A549 (cell line): ENCODE measurements around the gene CEP135. TPM values are rescaled to one million over a fixed set of nuclear protein-coding genes. Genes with fewer than 3 reads are reported as not detected.

Experiments used
- ATAC-seq, 2 experiments: fragments of 200-7000 bp in 1 of 2; fragments of >200 bp in 1 of 2; cut with Nextera tagmentation in 1 of 2; cut with Tn5 transposase in 1 of 2; 3 replicates each; pipeline versions ENCODE4 v1.8.0 to v1.9.1; 2018 to 2020; ENCODE audit warnings: mild to moderate bottlenecking in 1 of 2, moderate library complexity in 1 of 2
- CTCF ChIA-PET: fragments of 300-600 bp; sonication (Branson Sonifier 250); formaldehyde crosslinking; extraction: SDS; loops from one replicate; lab custom pipeline; 2021; ENCODE audit warnings: antibody characterized with exemption, inconsistent platforms; lab: Yijun Ruan, JAX
- POLR2A ChIA-PET: fragments of 350-600 bp; formaldehyde crosslinking; extraction: SDS; loops from one replicate; lab custom pipeline; 2021; ENCODE audit warnings: antibody characterized with exemption, inconsistent platforms; lab: Yijun Ruan, JAX
- DNase-seq, 2 experiments: peaks; one replicate each; pipeline versions ENCODE4 v3.0.0 to v3.0.0-alpha.2; 2011 to 2016; ENCODE audit warnings: low read depth in 1 of 2, low spot score in 1 of 2
- FAIRE-seq: peaks from 2 replicates; lab custom pipeline; 2011; peaks lifted over from hg19 to GRCh38; lab: Jason Lieb, UNC
- H3K27ac ChIP-seq, 2 experiments: fragments of >200 bp; sonication (Bioruptor Twin); formaldehyde crosslinking; 3 replicates each; pipeline ENCODE4 v1.5.1; 2016 to 2017
- H3K4me1 ChIP-seq: fragments of >200 bp; sonication (Bioruptor Twin); formaldehyde crosslinking; 3 replicates; pipeline ENCODE4 v1.6.1; 2016
- H3K4me2 ChIP-seq: fragments of >200 bp; sonication (Bioruptor Twin); formaldehyde crosslinking; 3 replicates; pipeline ENCODE4 v1.6.1; 2016
- H3K4me3 ChIP-seq: fragments of >200 bp; sonication (Bioruptor Twin); formaldehyde crosslinking; 3 replicates; pipeline ENCODE4 v1.5.1; 2016
- H3K9me3 ChIP-seq: fragments of >200 bp; sonication (Bioruptor Twin); formaldehyde crosslinking; 3 replicates; pipeline ENCODE4 v1.6.1; 2016
- ATOH8 ChIP-seq: fragments of 250-450 bp; sonication (Bioruptor Pico); IDR thresholded peaks from 2 replicates; pipeline ENCODE4 v1.5.0; 2020; ENCODE audit warnings: low read depth, mild to moderate bottlenecking, moderate library complexity
- BHLHE40 ChIP-seq: IDR thresholded peaks from 2 replicates; pipeline ENCODE4 v1.6.1; 2012; ENCODE audit warnings: low read depth, low read length, inconsistent platforms
- CEBPB ChIP-seq, 2 experiments: fragments of >200 bp in 1 of 2; sonication (Bioruptor Twin) in 1 of 2; formaldehyde crosslinking in 1 of 2; IDR thresholded peaks; 2 replicates each; pipeline ENCODE4 v1.6.1; 2012 to 2016
- CTCF ChIP-seq: fragments of >200 bp; sonication (Bioruptor Twin); formaldehyde crosslinking; IDR thresholded peaks from 3 replicates; pipeline ENCODE4 v1.5.1; 2016
- FOSB ChIP-seq: fragments of 250-450 bp; sonication (Bioruptor Pico); IDR thresholded peaks from 2 replicates; pipeline ENCODE4 v1.5.0; 2020; ENCODE audit warnings: mild to moderate bottlenecking, moderate library complexity
- FOXS1 ChIP-seq: fragments of 250-450 bp; sonication (Bioruptor Pico); IDR thresholded peaks from 2 replicates; pipeline ENCODE4 v1.5.0; 2020; ENCODE audit warnings: mild to moderate bottlenecking, moderate library complexity
- HDAC2 ChIP-seq: fragments of 200-600 bp; sonication (generic); IDR thresholded peaks from 2 replicates; pipeline ENCODE4 v1.6.1; 2016
- HEYL ChIP-seq: fragments of 250-450 bp; sonication (Bioruptor Pico); IDR thresholded peaks from 2 replicates; pipeline ENCODE4 v1.8.0; 2021; ENCODE audit warnings: mild to moderate bottlenecking, moderate library complexity
- JUNB ChIP-seq: fragments of >200 bp; sonication (Bioruptor Twin); formaldehyde crosslinking; IDR thresholded peaks from 2 replicates; pipeline ENCODE4 v1.6.1; 2016
- MAX ChIP-seq: IDR thresholded peaks from 2 replicates; pipeline ENCODE4 v1.6.1; 2012
- MAZ ChIP-seq: fragments of 150-350 bp; IDR thresholded peaks from 2 replicates; pipeline ENCODE4 v1.6.1; 2014; ENCODE audit warnings: antibody characterized with exemption, low read depth, low read length, borderline replicate concordance
- MYC ChIP-seq: IDR thresholded peaks from 2 replicates; pipeline ENCODE4 v1.6.1; 2012; ENCODE audit warnings: mild to moderate bottlenecking, inconsistent platforms, low read length, improper control_type of control experiment, borderline replicate concordance
- RAD21 ChIP-seq, 2 experiments: fragments of >200 bp in 1 of 2; sonication (Bioruptor Twin) in 1 of 2; formaldehyde crosslinking in 1 of 2; IDR thresholded peaks in 1 of 2; conservative IDR thresholded peaks in 1 of 2; 2 replicates in 1 of 2; 3 replicates in 1 of 2; pipeline ENCODE4 v1.6.1; 2012 to 2018; ENCODE audit warnings: inconsistent platforms in 1 of 2
- RCOR1 ChIP-seq: fragments of 150-350 bp; IDR thresholded peaks from 2 replicates; pipeline ENCODE4 v1.6.1; 2014; ENCODE audit warnings: antibody characterized with exemption, low read length, low read depth
- RNF2 ChIP-seq: fragments of 200-600 bp; sonication (generic); IDR thresholded peaks from 2 replicates; pipeline ENCODE4 v1.6.1; 2016; ENCODE audit warnings: low read depth, mild to moderate bottlenecking, antibody characterized with exemption, moderate library complexity, borderline replicate concordance
- SREBF2 ChIP-seq: fragments of 450-650 bp; IDR thresholded peaks from 2 replicates; pipeline ENCODE4 v1.6.1; 2014; ENCODE audit warnings: mild to moderate bottlenecking, moderate library complexity
- TP53 ChIP-seq: fragments of 250-450 bp; sonication (Bioruptor Pico); IDR thresholded peaks from 2 replicates; pipeline ENCODE4 v1.5.0; 2021; ENCODE audit warnings: mild to moderate bottlenecking, moderate library complexity
- ZNF302 ChIP-seq: fragments of 250-450 bp; sonication (Bioruptor Pico); IDR thresholded peaks from 2 replicates; pipeline ENCODE4 v1.9.0; 2021; ENCODE audit warnings: inconsistent platforms, mild to moderate bottlenecking, moderate library complexity
- WGBS: methylation state at CpG from one replicate; pipeline ENCODE4 v1.1.6; 2017; ENCODE audit errors: missing lambda C conversion rate; 5-methylcytosine and 5-hydroxymethylcytosine counted together
- polyA plus RNA-seq, 4 experiments: library from polyadenylated mRNA; depleted of rRNA in 3 of 4; stranded (reverse); fragments of >200 nt; fragmentation: RNase III in 1 of 4; extraction: RNeasy Plus Mini Kit Qiagen cat#74134 plus additional on column Dnase treatment in 1 of 4; gene quantifications; 2 replicates in 3 of 4; 3 replicates in 1 of 4; pipeline ENCODE4 v1.2.3, GENCODE V29; 2011 to 2017
- TF ChIP-seq, protein P1 (sequence below): IDR thresholded peaks from 2 replicates; pipeline ENCODE4 v1.6.1; 2012; ENCODE audit warnings: low read depth, borderline replicate concordance
- TF ChIP-seq, protein P2 (sequence below): fragments of >200 bp; sonication (Bioruptor Twin); formaldehyde crosslinking; IDR thresholded peaks from 3 replicates; pipeline ENCODE4 v1.6.1; 2016
- TF ChIP-seq, protein P3 (sequence below): fragments of >200 bp; sonication (Bioruptor Twin); formaldehyde crosslinking; IDR thresholded peaks from 2 replicates; pipeline ENCODE4 v1.6.1; 2016
- TF ChIP-seq, protein P4 (sequence below): fragments of 200-600 bp; sonication (generic); IDR thresholded peaks from 2 replicates; pipeline ENCODE4 v1.6.1; 2016; ENCODE audit warnings: antibody characterized with exemption, mild to moderate bottlenecking, moderate library complexity

The CEP135 gene
- polyA plus RNA-seq, 2 of the 4 experiments (the other 2 are of a cell fraction): 7.3 to 10.6 TPM

DNA sequence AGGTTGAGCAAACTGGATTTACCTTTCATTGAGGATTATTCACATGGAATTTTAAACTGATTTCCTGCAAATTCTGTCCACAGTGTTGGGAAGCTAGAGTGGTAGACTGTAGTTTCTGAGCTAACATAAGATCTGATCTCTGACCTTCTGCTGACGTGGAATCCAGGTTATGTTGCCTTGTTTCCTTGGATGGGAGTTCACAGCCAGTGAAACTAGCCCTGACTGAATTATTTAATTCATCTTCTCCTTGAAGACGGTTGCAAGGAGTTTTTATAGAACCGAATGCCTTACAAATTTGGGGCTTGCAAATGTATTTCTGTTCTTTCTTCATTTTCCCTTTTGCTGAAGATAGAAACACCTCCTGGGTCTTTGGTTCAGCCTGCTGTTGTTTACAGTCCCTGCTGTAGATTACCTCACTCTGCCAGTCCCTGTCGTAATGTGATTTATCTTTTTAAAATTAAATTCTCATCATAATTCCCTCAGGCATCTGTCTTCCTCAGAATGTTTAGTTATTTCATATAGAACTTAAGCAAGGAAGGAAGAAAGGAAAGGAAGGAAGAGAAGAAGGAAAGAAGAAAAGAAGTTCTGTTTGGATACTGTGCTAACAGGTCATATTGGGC, 113.9 kb downstream of the CEP135 start:
- no peak for FAIRE-seq
- ATAC-seq: no peak
- Histone ChIP-seq H3K4me2 (no peak overlapping the region), H3K27ac (no peak overlapping the region), H3K9me3 (no peaks in the 10 kb centered on the region), H3K4me1 (no peaks in the 10 kb centered on the region), H3K4me3 (no peak overlapping the region)
- TF ChIP-seq RNF2 (no peak), HDAC2 (no peak), MAZ (no peak), FOSB (no peak), JUNB (no peak), RAD21 (conservative IDR thresholded peaks at IDR 0.05 in 1 of 2, IDR thresholded peaks at IDR 0.05 in 1 of 2) (no peak), TP53 (no peak)
- TF ChIP-seq, protein P1, sequence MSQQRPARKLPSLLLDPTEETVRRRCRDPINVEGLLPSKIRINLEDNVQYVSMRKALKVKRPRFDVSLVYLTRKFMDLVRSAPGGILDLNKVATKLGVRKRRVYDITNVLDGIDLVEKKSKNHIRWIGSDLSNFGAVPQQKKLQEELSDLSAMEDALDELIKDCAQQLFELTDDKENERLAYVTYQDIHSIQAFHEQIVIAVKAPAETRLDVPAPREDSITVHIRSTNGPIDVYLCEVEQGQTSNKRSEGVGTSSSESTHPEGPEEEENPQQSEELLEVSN: no peak
- ChIA-PET CTCF (interaction anchor here (1.0 kb wide), 1 partner anchor 114 kb away, joined by 3 read pairs; the partner anchor contains the start of gene CEP135), POLR2A (no interaction called here)
- 65% methylated on average over 4 of the region's 4 CpGs for WGBS
- no peak for DNase-seq

DNA sequence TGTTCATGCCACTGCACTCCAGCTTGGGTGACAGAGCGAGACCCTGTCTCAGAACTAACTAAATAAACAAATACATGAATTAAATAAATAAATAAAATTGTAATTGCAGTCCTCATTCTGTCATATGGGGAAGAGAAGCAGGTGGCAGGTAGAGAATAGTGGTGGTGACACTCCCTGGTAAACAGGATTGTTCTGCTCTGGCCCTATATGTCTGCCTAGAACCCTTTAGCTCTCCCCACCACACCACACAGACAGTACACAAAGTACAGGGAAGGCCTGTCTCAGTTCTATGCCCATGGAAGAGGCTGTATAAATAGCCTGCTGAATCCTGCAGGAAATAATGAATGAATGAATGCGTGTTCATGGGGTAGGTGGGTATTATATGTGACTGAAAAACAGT, 117.7 kb downstream of the CEP135 start:
- TF ChIP-seq HEYL (CRISPR knock-in tag) (no peak), FOXS1 (CRISPR knock-in tag) (no peak), MYC (no peak), ATOH8 (CRISPR knock-in tag) (no peak), BHLHE40 (no peak), ZNF302 (no peak), RCOR1 (no peak), JUNB (no peak), SREBF2 (no peak), MAX (no peak), CTCF (no peak), CEBPB (IDR thresholded peaks at IDR 0.05) (no peak)
- TF ChIP-seq, protein P1: no peak
- TF ChIP-seq, protein P2, sequence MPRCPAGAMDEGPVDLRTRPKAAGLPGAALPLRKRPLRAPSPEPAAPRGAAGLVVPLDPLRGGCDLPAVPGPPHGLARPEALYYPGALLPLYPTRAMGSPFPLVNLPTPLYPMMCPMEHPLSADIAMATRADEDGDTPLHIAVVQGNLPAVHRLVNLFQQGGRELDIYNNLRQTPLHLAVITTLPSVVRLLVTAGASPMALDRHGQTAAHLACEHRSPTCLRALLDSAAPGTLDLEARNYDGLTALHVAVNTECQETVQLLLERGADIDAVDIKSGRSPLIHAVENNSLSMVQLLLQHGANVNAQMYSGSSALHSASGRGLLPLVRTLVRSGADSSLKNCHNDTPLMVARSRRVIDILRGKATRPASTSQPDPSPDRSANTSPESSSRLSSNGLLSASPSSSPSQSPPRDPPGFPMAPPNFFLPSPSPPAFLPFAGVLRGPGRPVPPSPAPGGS: no peak
- TF ChIP-seq, protein P3, sequence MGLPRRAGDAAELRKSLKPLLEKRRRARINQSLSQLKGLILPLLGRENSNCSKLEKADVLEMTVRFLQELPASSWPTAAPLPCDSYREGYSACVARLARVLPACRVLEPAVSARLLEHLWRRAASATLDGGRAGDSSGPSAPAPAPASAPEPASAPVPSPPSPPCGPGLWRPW: no peak
- TF ChIP-seq, protein P4, sequence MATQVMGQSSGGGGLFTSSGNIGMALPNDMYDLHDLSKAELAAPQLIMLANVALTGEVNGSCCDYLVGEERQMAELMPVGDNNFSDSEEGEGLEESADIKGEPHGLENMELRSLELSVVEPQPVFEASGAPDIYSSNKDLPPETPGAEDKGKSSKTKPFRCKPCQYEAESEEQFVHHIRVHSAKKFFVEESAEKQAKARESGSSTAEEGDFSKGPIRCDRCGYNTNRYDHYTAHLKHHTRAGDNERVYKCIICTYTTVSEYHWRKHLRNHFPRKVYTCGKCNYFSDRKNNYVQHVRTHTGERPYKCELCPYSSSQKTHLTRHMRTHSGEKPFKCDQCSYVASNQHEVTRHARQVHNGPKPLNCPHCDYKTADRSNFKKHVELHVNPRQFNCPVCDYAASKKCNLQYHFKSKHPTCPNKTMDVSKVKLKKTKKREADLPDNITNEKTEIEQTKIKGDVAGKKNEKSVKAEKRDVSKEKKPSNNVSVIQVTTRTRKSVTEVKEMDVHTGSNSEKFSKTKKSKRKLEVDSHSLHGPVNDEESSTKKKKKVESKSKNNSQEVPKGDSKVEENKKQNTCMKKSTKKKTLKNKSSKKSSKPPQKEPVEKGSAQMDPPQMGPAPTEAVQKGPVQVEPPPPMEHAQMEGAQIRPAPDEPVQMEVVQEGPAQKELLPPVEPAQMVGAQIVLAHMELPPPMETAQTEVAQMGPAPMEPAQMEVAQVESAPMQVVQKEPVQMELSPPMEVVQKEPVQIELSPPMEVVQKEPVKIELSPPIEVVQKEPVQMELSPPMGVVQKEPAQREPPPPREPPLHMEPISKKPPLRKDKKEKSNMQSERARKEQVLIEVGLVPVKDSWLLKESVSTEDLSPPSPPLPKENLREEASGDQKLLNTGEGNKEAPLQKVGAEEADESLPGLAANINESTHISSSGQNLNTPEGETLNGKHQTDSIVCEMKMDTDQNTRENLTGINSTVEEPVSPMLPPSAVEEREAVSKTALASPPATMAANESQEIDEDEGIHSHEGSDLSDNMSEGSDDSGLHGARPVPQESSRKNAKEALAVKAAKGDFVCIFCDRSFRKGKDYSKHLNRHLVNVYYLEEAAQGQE: no peak
- H3K4me2 ChIP-seq: no peak overlapping the region
- FAIRE-seq (no peak), DNase-seq (no peak), ATAC-seq (no peak)
- H3K27ac ChIP-seq: no peak overlapping the region
- H3K4me1 ChIP-seq: no peaks in the 10 kb centered on the region
- WGBS: 46% methylated on average over 2 of the region's 2 CpGs
- ChIA-PET POLR2A (no interaction called here), CTCF (interaction anchor here (1.3 kb wide), 1 partner anchor 41 kb away, joined by 3 read pairs; no protein-coding TSS in a partner anchor)
- H3K4me3 ChIP-seq: no peak overlapping the region
- no peaks in the 10 kb centered on the region for H3K9me3 ChIP-seq
